ENCODE measurements around the gene ACTMAP. TPM values are rescaled to one million over a fixed set of nuclear protein-coding genes. Genes with fewer than 3 reads are reported as not detected.
A peak's percentile ranks its signal among the peaks of the same experiment; 100 is the strongest.

Gene ACTMAP
- total RNA-seq, 1 experiment from 2014 or later = 39.3 TPM

GRCh38 chr19:40798683-40799557 is 48.6 kb upstream of the ACTMAP start, which contains the start of gene EGLN2:
TSS of gene EGLN2 (plus strand) at chr19:40799191. CDS start at chr19:40800573, 1,382 bp downstream.
- Histone ChIP-seq H3K4me1 (replicated peaks; ENCODE audit: insufficient read depth) (peaks cover 32% of the 10 kb centered on the region), H3K9me2 (ENCODE audit: insufficient read depth) (no peaks in the 10 kb centered on the region), H3F3A (ENCODE audit: insufficient read depth, low read depth) (peaks cover 5% of the 10 kb centered on the region; the same call in 1 of the 2 replicates), H3K4me3 (peak within 1 kb of the TSS; percentile 95), H3K79me2 (ENCODE audit: low read depth) (peaks cover 42% of the 10 kb centered on the region), H3K4me2 (peak within 1 kb of the TSS; percentile 98), H4K20me1 (ENCODE audit: insufficient read depth) (peaks cover 32% of the 10 kb centered on the region), H3K9me3 (ENCODE audit: insufficient read depth, low read depth) (no peaks in the 10 kb centered on the region), H3K27me3 (ENCODE audit: insufficient read depth, low read depth) (no peaks in the 10 kb centered on the region), H3K27ac (peak within 1 kb of the TSS; percentile 11; the same call in 1 of the 2 replicates), H3K36me3 (ENCODE audit: low read depth) (peaks cover 3% of the 10 kb centered on the region; the same call in 1 of the 2 replicates), H2AFZ (peak within 1 kb of the TSS; percentile 75)
- peak; percentile 95 to 100 for DNase-seq
- CTCF ChIA-PET = interaction anchor here (0.6 to 1.3 kb wide), 2 partner anchors 21 to 85 kb away, joined by 3 to 11 read pairs; partner anchors contain the start of gene RAB4B
- TF ChIP-seq, protein P1, sequence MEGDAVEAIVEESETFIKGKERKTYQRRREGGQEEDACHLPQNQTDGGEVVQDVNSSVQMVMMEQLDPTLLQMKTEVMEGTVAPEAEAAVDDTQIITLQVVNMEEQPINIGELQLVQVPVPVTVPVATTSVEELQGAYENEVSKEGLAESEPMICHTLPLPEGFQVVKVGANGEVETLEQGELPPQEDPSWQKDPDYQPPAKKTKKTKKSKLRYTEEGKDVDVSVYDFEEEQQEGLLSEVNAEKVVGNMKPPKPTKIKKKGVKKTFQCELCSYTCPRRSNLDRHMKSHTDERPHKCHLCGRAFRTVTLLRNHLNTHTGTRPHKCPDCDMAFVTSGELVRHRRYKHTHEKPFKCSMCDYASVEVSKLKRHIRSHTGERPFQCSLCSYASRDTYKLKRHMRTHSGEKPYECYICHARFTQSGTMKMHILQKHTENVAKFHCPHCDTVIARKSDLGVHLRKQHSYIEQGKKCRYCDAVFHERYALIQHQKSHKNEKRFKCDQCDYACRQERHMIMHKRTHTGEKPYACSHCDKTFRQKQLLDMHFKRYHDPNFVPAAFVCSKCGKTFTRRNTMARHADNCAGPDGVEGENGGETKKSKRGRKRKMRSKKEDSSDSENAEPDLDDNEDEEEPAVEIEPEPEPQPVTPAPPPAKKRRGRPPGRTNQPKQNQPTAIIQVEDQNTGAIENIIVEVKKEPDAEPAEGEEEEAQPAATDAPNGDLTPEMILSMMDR (conservative IDR thresholded peaks at IDR 0.05) = no peak
- TF ChIP-seq EZH2 (IDR thresholded peaks at IDR 0.05; ENCODE audit: low read depth) = no peak
- intact Hi-C loops (cut with micrococcal nuclease; ENCODE audit: unreplicated experiment) = loop anchor here (1.0 to 2.0 kb wide), 4 partner anchors 21 to 136 kb away; partner anchors contain the start of genes ACTMAP, RAB4B and SNRPA
- POLR2A ChIA-PET (ENCODE audit: unreplicated experiment) = interaction anchor here (0.6 to 1.2 kb wide), 4 partner anchors 20 to 450 kb away, joined by 3 to 9 read pairs (median 4); partner anchors contain the start of genes C19orf47 and PLD3
- no TSS peak for BruUV-seq (replicated peaks)

GRCh38 chr19:40797963-40798682 is 47.8 kb upstream of the ACTMAP start:
- Histone ChIP-seq H4K20me1 (ENCODE audit: insufficient read depth) (peaks cover 24% of the 10 kb centered on the region), H3K4me3 (peak overlapping the region; percentile 52), H3K9me2 (ENCODE audit: insufficient read depth) (no peaks in the 10 kb centered on the region), H3F3A (ENCODE audit: insufficient read depth, low read depth) (peaks cover 6% of the 10 kb centered on the region; the same call in 1 of the 2 replicates), H3K27ac (peak overlapping the region; percentile 11; the same call in 1 of the 2 replicates), H2AFZ (peak overlapping the region; percentile 75), H3K79me2 (ENCODE audit: low read depth) (peaks cover 36% of the 10 kb centered on the region), H3K4me2 (peak overlapping the region; percentile 63), H3K9me3 (ENCODE audit: insufficient read depth, low read depth) (no peaks in the 10 kb centered on the region), H3K36me3 (ENCODE audit: low read depth) (peaks cover 3% of the 10 kb centered on the region; the same call in 1 of the 2 replicates), H3K27me3 (ENCODE audit: insufficient read depth, low read depth) (no peaks in the 10 kb centered on the region), H3K4me1 (replicated peaks; ENCODE audit: insufficient read depth) (peaks cover 28% of the 10 kb centered on the region)
- TSS peak; percentile 90 for BruUV-seq (replicated peaks)
- DNase-seq = peak in 1 of 2 experiments; percentile 57
- TF ChIP-seq, protein P1 (conservative IDR thresholded peaks at IDR 0.05) = peak; percentile 60; the same call in 1 of the 2 replicates
- no peak for TF ChIP-seq EZH2 (IDR thresholded peaks at IDR 0.05; ENCODE audit: low read depth)
- ChIA-PET CTCF (interaction anchor here (1.3 kb wide), 1 partner anchor 20 kb away, joined by 11 read pairs; the partner anchor contains the start of gene RAB4B), POLR2A (ENCODE audit: unreplicated experiment) (interaction anchor here (0.6 to 1.2 kb wide), 4 partner anchors 19 to 450 kb away, joined by 3 to 9 read pairs (median 4); partner anchors contain the start of genes C19orf47 and PLD3)
- intact Hi-C loops (cut with micrococcal nuclease; ENCODE audit: unreplicated experiment) = loop anchor here (1.0 to 2.0 kb wide), 3 partner anchors 20 to 135 kb away; partner anchors contain the start of genes ACTMAP, RAB4B and SNRPA
